WERI-Rb-1 (cell line): ENCODE data around the gene SMARCD1.
"Not testable (repeated sequence)": the region's sequence is repeated elsewhere in the genome, so short reads cannot be mapped to it uniquely, and the experiment has no call there.

Experiments used
- DNase-seq: peaks from one replicate; pipeline ENCODE4 v3.0.0-alpha.2; 2020
- H3K27ac ChIP-seq: fragments of 250-450 bp; sonication (Bioruptor Pico); 2 replicates; pipeline ENCODE4 v1.5.1; 2020; ENCODE audit warnings: mild to moderate bottlenecking, moderate library complexity
- H3K27me3 ChIP-seq: fragments of 250-450 bp; sonication (Bioruptor Pico); 2 replicates; pipeline ENCODE4 v1.5.1; 2021; ENCODE audit warnings: mild to moderate bottlenecking, low read depth, moderate library complexity; ENCODE audit not compliant: insufficient read depth, severe bottlenecking
- H3K36me3 ChIP-seq: fragments of 250-450 bp; sonication (Bioruptor Pico); 2 replicates; pipeline ENCODE4 v1.5.1; 2020; ENCODE audit warnings: mild to moderate bottlenecking, moderate library complexity
- H3K4me3 ChIP-seq: 2 replicates; pipeline ENCODE4 v1.5.1; 2011; ENCODE audit warnings: low read depth, mild to moderate bottlenecking, control low read depth, low read length
- H3K9me3 ChIP-seq: fragments of 250-450 bp; sonication (Bioruptor Pico); 2 replicates; pipeline ENCODE4 v1.5.1; 2021; ENCODE audit warnings: mild to moderate bottlenecking, moderate library complexity; ENCODE audit not compliant: severe bottlenecking
- CTCF ChIP-seq: IDR thresholded peaks from 2 replicates; pipeline ENCODE4 v1.5.1; 2011; ENCODE audit warnings: low read depth, mild to moderate bottlenecking, control low read depth, inconsistent platforms, low read length

The SMARCD1 gene

GRCh38 chr12:50077099-50077498 lies 8.0 kb upstream of the SMARCD1 start:
- no peak for DNase-seq
- Histone ChIP-seq H3K4me3 (no peak overlapping the region), H3K27ac (no peak overlapping the region), H3K36me3 (no peaks in the 10 kb centered on the region), H3K27me3 (no peaks in the 10 kb centered on the region), H3K9me3 (no peaks in the 10 kb centered on the region)
- TF ChIP-seq CTCF = no peak

- H3K9me3 ChIP-seq = no peaks in the 10 kb centered on the region
- no peaks in the 10 kb centered on the region for H3K27me3 ChIP-seq
- no peaks in the 10 kb centered on the region for H3K36me3 ChIP-seq
- H3K27ac ChIP-seq = no peak overlapping the region
- TF ChIP-seq CTCF = no peak
- H3K4me3 ChIP-seq = no peak overlapping the region
- DNase-seq = no peak
Observed at GRCh38 chr12:50078281-50078680, 6.9 kb upstream of the SMARCD1 start.

GRCh38 chr12:50079771-50080170 lies 5.4 kb upstream of the SMARCD1 start:
- TF ChIP-seq CTCF = no peak
- Histone ChIP-seq H3K27me3 (no peaks in the 10 kb centered on the region), H3K36me3 (no peaks in the 10 kb centered on the region), H3K27ac (no peak overlapping the region), H3K9me3 (no peaks in the 10 kb centered on the region), H3K4me3 (no peak overlapping the region)
- DNase-seq = no peak

- peaks cover 4% of the 10 kb centered on the region; the same call in 1 of the 2 replicates for H3K36me3 ChIP-seq
- H3K27ac ChIP-seq = no peak overlapping the region
- no peak for TF ChIP-seq CTCF
Observed at GRCh38 chr12:50081096-50081808, 3.9 kb upstream of the SMARCD1 start.

GRCh38 chr12:50082644-50083043 lies 2.5 kb upstream of the SMARCD1 start:
- peaks cover 15% of the 10 kb centered on the region for H3K36me3 ChIP-seq
- no peak overlapping the region for H3K4me3 ChIP-seq
- H3K27me3 ChIP-seq = no peaks in the 10 kb centered on the region
- TF ChIP-seq CTCF = no peak
- no peak for DNase-seq
- H3K9me3 ChIP-seq = no peaks in the 10 kb centered on the region
- no peak overlapping the region for H3K27ac ChIP-seq

More at GRCh38 chr12:50081096-50081808, 3.9 kb upstream of the SMARCD1 start:
- no peaks in the 10 kb centered on the region for H3K27me3 ChIP-seq
- no peak for DNase-seq
- H3K9me3 ChIP-seq = no peaks in the 10 kb centered on the region
- H3K4me3 ChIP-seq = no peak overlapping the region

GRCh38 chr12:50083301-50083700 lies 1.8 kb upstream of the SMARCD1 start:
- TF ChIP-seq CTCF = no peak
- no peak overlapping the region for H3K27ac ChIP-seq
- H3K36me3 ChIP-seq = peaks cover 19% of the 10 kb centered on the region
- DNase-seq = no peak
- no peaks in the 10 kb centered on the region for H3K27me3 ChIP-seq
- H3K4me3 ChIP-seq = no peak overlapping the region
- H3K9me3 ChIP-seq = no peaks in the 10 kb centered on the region

GRCh38 chr12:50084409-50084774 lies 750 bp upstream of the SMARCD1 start:
- not testable (repeated sequence) for DNase-seq, H3K9me3 ChIP-seq, H3K27me3 ChIP-seq
- peaks cover 30% of the 10 kb centered on the region for H3K36me3 ChIP-seq
- peak overlapping the region; percentile 52 for H3K4me3 ChIP-seq
- H3K27ac ChIP-seq = peak overlapping the region; percentile 96
